ENCODE results near the gene OS9.

OS9 gene

GRCh38 chr12:57767876-57768275 lies 73.9 kb downstream of the OS9 start:
- no peak for TF ChIP-seq CTCF (IDR thresholded peaks at IDR 0.05; ENCODE audit: borderline replicate concordance, insufficient read depth, low read depth, low read length)
- H3K4me3 ChIP-seq (ENCODE audit: low read depth, low read length) = no peak overlapping the region

- TF ChIP-seq CTCF (IDR thresholded peaks at IDR 0.05; ENCODE audit: borderline replicate concordance, insufficient read depth, low read depth, low read length) = no peak
Measured at GRCh38 chr12:57769594-57769993, 75.7 kb downstream of the OS9 start.

DNA sequence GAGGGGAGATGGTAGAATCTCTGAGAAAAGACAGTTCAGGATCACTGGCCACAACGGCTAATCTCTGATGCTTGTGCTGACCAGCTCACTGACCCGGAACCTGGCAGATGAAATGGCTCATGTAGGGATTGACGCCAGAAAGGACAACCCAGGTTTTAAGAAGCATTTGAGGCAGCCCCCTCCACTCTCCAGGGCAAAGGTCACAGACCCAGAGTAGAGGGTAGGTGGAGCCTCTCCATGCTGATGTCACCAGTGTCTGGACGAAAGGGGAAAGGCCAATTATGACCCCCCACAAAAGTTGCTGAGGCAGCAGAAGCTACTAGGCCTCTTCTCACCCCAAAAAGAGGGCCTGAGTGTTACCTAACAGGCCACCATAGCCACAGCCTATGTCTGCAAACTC lies 76.8 kb downstream of the OS9 start:
- no peak for TF ChIP-seq CTCF (IDR thresholded peaks at IDR 0.05; ENCODE audit: borderline replicate concordance, insufficient read depth, low read depth, low read length)
- peak overlapping the region; percentile 5 for H3K4me3 ChIP-seq (ENCODE audit: low read depth, low read length)

More at GRCh38 chr12:57769594-57769993, 75.7 kb downstream of the OS9 start:
- H3K4me3 ChIP-seq (ENCODE audit: low read depth, low read length) = no peak overlapping the region

All from GM12875 (cell line).